DMS114 treated with DMSO at 0.1 percent for 48 hours (cell line): ENCODE measurements around the gene ACBD5.

Experiments
- DNase-seq: peaks from one replicate; lab custom pipeline; 2025; ENCODE audit not compliant: unreplicated experiment; lab: John Stamatoyannopoulos, UW

Gene ACBD5

DNA sequence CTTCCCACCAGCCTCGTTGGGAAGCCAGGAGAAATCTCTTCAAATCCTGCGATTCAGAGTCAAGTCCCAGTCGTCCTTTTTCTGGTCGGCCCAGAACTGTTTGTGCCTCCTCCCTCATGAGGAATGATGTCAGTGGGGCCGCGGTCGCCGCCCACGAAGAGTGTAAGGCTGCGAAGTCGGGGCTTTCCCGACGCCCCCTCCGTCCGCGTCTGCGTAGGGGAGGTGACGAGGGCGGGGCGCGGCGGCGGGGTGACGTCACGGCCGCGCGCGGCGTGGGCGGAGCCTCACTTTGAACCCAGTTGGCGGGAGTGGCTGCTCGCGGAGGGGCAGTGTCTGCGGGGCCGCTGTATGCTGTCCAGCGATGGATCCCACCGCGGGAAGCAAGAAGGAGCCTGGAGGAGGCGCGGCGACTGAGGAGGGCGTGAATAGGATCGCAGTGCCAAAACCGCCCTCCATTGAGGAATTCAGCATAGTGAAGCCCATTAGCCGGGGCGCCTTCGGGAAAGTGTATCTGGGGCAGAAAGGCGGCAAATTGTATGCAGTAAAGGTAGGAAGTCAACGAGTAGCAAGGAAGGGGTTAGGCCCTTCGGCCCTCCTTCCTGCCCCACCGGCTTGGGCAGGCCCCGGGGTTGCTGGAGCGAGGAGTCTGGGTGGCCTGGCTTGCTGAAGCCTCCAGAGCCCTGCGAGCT lies 85.4 kb downstream of the ACBD5 start, which contains the start of gene MASTL:
Gene MASTL, plus strand, starts transcription at position 287 of the 689 bp plus-strand sequence. Its CDS starts 75 bp downstream, at position 362.
- DNase-seq, result peak; percentile 84

DNA sequence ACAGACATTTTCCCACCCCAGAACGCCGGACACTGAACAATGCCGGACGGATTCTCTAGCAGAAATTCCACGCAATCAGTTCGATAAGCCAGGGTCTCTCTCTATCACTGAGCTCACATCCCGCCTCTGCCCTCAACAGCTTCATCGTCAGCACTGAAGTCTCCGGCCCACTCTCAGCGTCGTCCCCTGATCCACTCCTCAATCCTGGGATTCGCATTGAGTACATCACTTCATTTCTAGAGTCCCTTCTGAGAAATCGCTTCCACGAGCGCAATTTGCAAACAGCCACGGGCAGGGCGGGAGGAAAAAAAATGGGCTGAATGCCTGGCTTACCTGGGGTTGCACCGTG lies 86.8 kb downstream of the ACBD5 start:
- no peak for DNase-seq

DNA sequence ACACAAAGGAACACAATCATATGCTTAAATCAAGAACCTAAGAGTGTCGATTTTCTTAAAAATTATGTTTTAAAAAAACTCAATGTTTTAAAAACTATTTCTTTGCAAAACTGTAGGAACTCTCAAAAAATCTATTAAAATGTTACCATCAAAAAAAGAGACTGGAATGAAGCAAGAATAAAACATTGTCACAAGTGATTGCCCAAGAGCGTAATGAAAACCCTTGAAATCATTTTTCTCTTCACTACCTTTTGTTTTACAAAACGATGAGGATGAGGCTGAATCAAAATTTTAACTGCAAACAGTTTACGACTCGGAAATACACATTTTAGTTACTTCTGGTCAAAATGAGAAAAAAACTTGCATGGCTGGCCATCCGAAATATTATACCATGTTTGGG lies 87.3 kb downstream of the ACBD5 start:
- DNase-seq, result no peak

DNA sequence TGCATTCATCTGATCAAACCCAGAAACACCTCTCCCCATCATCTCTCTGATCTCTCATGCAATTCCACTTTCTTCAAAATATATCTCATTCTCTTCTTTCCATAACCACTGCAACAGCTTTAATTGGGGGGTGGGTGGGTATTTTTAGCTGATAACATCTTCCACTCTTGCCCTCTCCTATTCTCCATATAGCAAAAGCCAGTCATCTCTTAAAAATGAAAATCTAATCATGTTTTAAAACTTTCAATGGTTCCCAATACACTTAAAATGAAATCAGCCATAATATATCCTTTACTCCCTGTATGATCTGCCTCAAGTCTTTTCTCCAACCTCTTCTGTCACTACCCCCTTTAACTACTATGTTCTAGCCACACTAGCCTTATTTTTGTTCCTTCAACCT lies 87.9 kb downstream of the ACBD5 start:
- no peak for DNase-seq

DNA sequence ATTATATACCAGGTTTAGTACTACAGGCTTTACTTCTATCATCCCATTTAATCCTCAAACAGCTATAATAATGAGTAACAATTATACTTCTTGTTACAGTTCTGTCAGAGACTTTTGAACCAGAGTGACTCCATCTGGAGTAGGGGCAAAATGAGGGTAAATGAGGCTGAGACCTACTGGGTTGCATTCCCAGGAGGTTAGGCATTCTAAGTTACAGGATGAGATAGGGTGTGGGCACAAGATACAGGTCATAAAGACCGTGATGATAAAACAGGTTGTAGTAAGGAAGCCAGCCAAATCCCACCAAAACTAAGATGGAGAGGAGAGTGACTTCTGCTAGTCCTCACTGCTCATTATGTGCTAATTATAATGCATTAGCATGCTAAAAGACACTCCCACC lies 90.3 kb downstream of the ACBD5 start:
- no peak for DNase-seq

DNA sequence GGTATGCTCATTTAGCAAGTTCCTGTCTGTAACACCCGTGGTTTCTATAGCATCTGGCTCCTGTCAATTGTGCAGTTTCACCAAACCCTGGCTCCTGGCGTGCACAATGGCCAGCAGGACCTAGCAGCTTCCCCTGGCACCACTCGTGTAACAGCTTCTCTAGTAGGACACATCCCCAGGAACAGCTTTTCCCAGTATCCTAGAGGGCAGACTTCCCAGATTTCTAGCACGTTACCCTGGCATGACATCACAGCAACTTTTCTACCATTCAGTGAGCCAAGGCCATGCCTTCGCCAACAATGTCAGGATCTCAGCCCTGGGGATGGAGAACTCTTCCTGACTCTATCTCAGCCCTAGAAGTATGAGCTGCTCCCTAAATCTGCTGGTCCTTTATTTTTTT lies 92.9 kb downstream of the ACBD5 start:
- DNase-seq, result no peak

DNA sequence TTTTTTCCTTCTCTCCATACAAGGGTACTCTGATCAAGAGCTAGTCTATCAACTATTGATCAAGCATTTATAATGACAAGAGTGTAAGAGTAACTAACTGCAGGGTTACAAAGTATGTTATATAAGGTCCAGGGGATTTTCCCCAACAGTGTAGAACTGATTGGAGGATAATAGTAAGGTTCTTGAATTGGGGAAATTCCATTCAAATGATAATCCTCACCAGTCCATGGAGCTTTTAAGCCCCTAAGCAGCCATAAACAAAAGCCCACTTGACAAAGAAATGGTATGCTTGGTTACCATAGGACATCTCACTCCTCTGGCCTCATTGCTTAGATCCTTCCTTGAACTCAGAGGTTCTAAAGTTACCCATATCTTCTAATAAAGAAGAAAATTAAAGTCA lies 94.7 kb downstream of the ACBD5 start:
- DNase-seq, result no peak
